HCT116 (cell line): ENCODE measurements around the gene MSI2. TPM values are rescaled to one million over a fixed set of nuclear protein-coding genes. Genes with fewer than 3 reads are reported as not detected.

ENCODE experiments used
- ATAC-seq: fragments of 200-7000 bp; cut with Tn5 transposase; 2 replicates; pipeline ENCODE4 v1.9.1; 2020; ENCODE audit warnings: mild to moderate bottlenecking, moderate library complexity
- BruUV-seq: library from RNA; stranded (reverse); fragments of 400-500 nt; replicated peaks from 2 replicates; lab custom pipeline; 2021; lab: Mats Ljungman, UMichigan
- CTCF ChIA-PET: fragments of 300-600 bp; sonication (Branson Sonifier 250); formaldehyde crosslinking; loops from one replicate; lab custom pipeline; 2021; ENCODE audit warnings: antibody characterized with exemption; lab: Charles Lee
- POLR2A ChIA-PET: fragments of 300-600, 350-600 bp; sonication (Branson Sonifier 250); formaldehyde crosslinking; loops from one replicate; lab custom pipeline; 2021; ENCODE audit warnings: antibody characterized with exemption; lab: Charles Lee
- RAD21 ChIA-PET, 2 experiments: fragments of 300-600 bp; sonication (Branson Sonifier 250); formaldehyde crosslinking; loops; one replicate each; lab custom pipeline; 2023; ENCODE audit warnings: low total read pairs in 2 of 2; ENCODE audit not compliant: uncharacterized antibody in 2 of 2, unreplicated experiment in 2 of 2, low non-redundant PET in 1 of 2; lab: Charles Lee
- DNase-seq: peaks from one replicate; pipeline ENCODE4 v3.0.0-alpha.2; 2010; ENCODE audit warnings: low read depth, low spot score
- H2AFZ ChIP-seq: fragments of 200-600 bp; shearing (Covaris generic), sonication (generic); 2 replicates; pipeline ENCODE4 v1.6.1; 2017; ENCODE audit warnings: low read depth, mixed run types, mixed read lengths, antibody characterized with exemption, low read length; ENCODE audit not compliant: poor library complexity, severe bottlenecking
- H3K27ac ChIP-seq: 2 replicates; pipeline ENCODE4 v1.5.1; 2012; ENCODE audit warnings: low read depth, low read length
- H3K27me3 ChIP-seq: fragments of 200-600 bp; sonication (generic); 2 replicates; pipeline ENCODE4 v1.6.1; 2016; ENCODE audit warnings: mixed run types, low read length, mixed read lengths; ENCODE audit not compliant: insufficient read depth
- H3K36me3 ChIP-seq, 2 experiments: fragments of 200-500 bp in 1 of 2; fragments of 200-600 bp in 1 of 2; sonication (Bioruptor generic) in 1 of 2; sonication (generic) in 1 of 2; 2 replicates each; pipeline versions ENCODE4 v1.5.1 to v1.6.1; 2014 to 2016; ENCODE audit warnings: low read length in 2 of 2, inconsistent platforms in 1 of 2, mixed read lengths in 1 of 2, mixed run types in 1 of 2; ENCODE audit not compliant: insufficient read depth in 2 of 2, control insufficient read depth in 1 of 2
- H3K4me1 ChIP-seq, 2 experiments: fragments of 200-600 bp in 1 of 2; sonication (generic) in 1 of 2; 2 replicates each; pipeline versions ENCODE4 v1.5.1 to v1.6.1; 2012 to 2017; ENCODE audit warnings: low read length in 2 of 2, inconsistent platforms in 1 of 2, mild to moderate bottlenecking in 1 of 2, mixed read lengths in 1 of 2, mixed run types in 1 of 2, moderate library complexity in 1 of 2; ENCODE audit not compliant: insufficient read depth in 2 of 2, control insufficient read depth in 1 of 2
- H3K4me2 ChIP-seq: fragments of 200-600 bp; sonication (generic); 2 replicates; pipeline ENCODE4 v1.6.1; 2017; ENCODE audit warnings: mixed run types, low read length, mixed read lengths
- H3K4me3 ChIP-seq, 2 experiments: fragments of 200-600 bp in 1 of 2; sonication (generic) in 1 of 2; replicated peaks in 1 of 2; 2 replicates each; pipeline ENCODE4 v1.5.1; 2011 to 2016; ENCODE audit warnings: low read length in 2 of 2, control low read depth in 1 of 2, low read depth in 1 of 2, mild to moderate bottlenecking in 1 of 2, mixed read lengths in 1 of 2, mixed run types in 1 of 2
- H3K79me2 ChIP-seq: fragments of 200-600 bp; sonication (generic); 2 replicates; pipeline ENCODE4 v1.6.1; 2017; ENCODE audit warnings: mild to moderate bottlenecking, mixed run types, low read length, moderate library complexity, mixed read lengths; ENCODE audit not compliant: insufficient read depth
- H3K9ac ChIP-seq: fragments of 200-600 bp; sonication (generic); 2 replicates; pipeline ENCODE4 v1.6.1; 2016; ENCODE audit warnings: low read length, mixed read lengths
- H3K9me2 ChIP-seq: fragments of 200-600 bp; sonication (generic), shearing (Covaris generic); 2 replicates; pipeline ENCODE4 v1.6.1; 2017; ENCODE audit warnings: mixed run types, mild to moderate bottlenecking, moderate library complexity; ENCODE audit not compliant: insufficient read depth
- H3K9me3 ChIP-seq, 2 experiments: fragments of 200-500 bp in 1 of 2; fragments of 200-600 bp in 1 of 2; sonication (Bioruptor generic) in 1 of 2; sonication (generic) in 1 of 2; 2 replicates each; pipeline ENCODE4 v1.6.1; 2014 to 2017; ENCODE audit warnings: low read length in 2 of 2, mixed read lengths in 2 of 2, inconsistent platforms in 1 of 2, low read depth in 1 of 2, mild to moderate bottlenecking in 1 of 2, mixed run types in 1 of 2, moderate library complexity in 1 of 2; ENCODE audit not compliant: control insufficient read depth in 1 of 2, insufficient read depth in 1 of 2
- H4K20me1 ChIP-seq: fragments of 200-600 bp; sonication (generic), shearing (Covaris generic); 2 replicates; pipeline ENCODE4 v1.6.1; 2017; ENCODE audit warnings: mixed run types, mild to moderate bottlenecking, moderate library complexity; ENCODE audit not compliant: insufficient read depth
- CEBPB ChIP-seq: IDR thresholded peaks from 2 replicates; pipeline ENCODE4 v1.6.1; 2012; ENCODE audit warnings: low read depth
- FOSL1 ChIP-seq: IDR thresholded peaks from 2 replicates; pipeline ENCODE4 v1.6.1; 2012; ENCODE audit warnings: low read depth
- MAX ChIP-seq: IDR thresholded peaks from 2 replicates; pipeline ENCODE4 v1.6.1; 2012
- RAD21 ChIP-seq: IDR thresholded peaks from 2 replicates; pipeline ENCODE4 v1.6.1; 2012; ENCODE audit warnings: low read depth, mild to moderate bottlenecking
- SRF ChIP-seq: IDR thresholded peaks from 2 replicates; pipeline ENCODE4 v1.6.1; 2012; ENCODE audit warnings: low read depth
- TCF7L2 ChIP-seq: IDR thresholded peaks from 2 replicates; pipeline ENCODE4 v1.7.0; 2011; ENCODE audit warnings: borderline replicate concordance, inconsistent platforms; ENCODE audit not compliant: insufficient read depth, insufficient read length; ENCODE audit errors: extremely low read depth
- YY1 ChIP-seq: IDR thresholded peaks from 2 replicates; pipeline ENCODE4 v1.6.1; 2011; ENCODE audit warnings: low read length, low read depth, moderate library complexity, mild to moderate bottlenecking; ENCODE audit not compliant: insufficient replicate concordance; ENCODE audit errors: extremely low read depth
- intact Hi-C: fragments of 100-400 bp; cut with micrococcal nuclease; formaldehyde crosslinking; loops from 2 replicates; pipeline ENCODE4 v1.10.0; 2022
- total RNA-seq: library from RNA; stranded (reverse); gene quantifications from one replicate; pipeline ENCODE4 v1.2.1, GENCODE V29; 2021; ENCODE audit not compliant: unreplicated experiment
- TF ChIP-seq, protein P1 (sequence below): IDR thresholded peaks from 2 replicates; pipeline ENCODE4 v1.6.1; 2012; ENCODE audit warnings: low read depth
- TF ChIP-seq, protein P2 (sequence below), 3 experiments: fragments of 200-600 bp in 1 of 3; sonication (generic) in 1 of 3; IDR thresholded peaks in 2 of 3; conservative IDR thresholded peaks in 1 of 3; 2 replicates each; pipeline ENCODE4 v1.5.1; 2012 to 2017; ENCODE audit warnings: low read depth in 2 of 3, low read length in 2 of 3, antibody characterized with exemption in 1 of 3, borderline replicate concordance in 1 of 3, control low read depth in 1 of 3, mild to moderate bottlenecking in 1 of 3, mixed read lengths in 1 of 3, mixed run types in 1 of 3, moderate library complexity in 1 of 3; ENCODE audit not compliant: insufficient read depth in 1 of 3

Gene MSI2
- total RNA-seq, 1 experiment from 2014 or later, result 137 TPM

- CTCF ChIA-PET, result interaction anchor here (0.9 to 2.9 kb wide), 4 partner anchors 8 to 71 kb away, joined by 3 to 35 read pairs (median 4); no protein-coding TSS in a partner anchor
- no peaks in the 10 kb centered on the region for H3K79me2 ChIP-seq
Measured at GRCh38 chr17:57669671-57670529, 413.6 kb downstream of the MSI2 start.

More at GRCh38 chr17:57669671-57670529, 413.6 kb downstream of the MSI2 start:
- ATAC-seq (no peak), DNase-seq (no peak)
- RAD21 ChIA-PET, result no interaction called here
- Histone ChIP-seq H2AFZ (no peak overlapping the region), H3K9ac (no peak overlapping the region), H3K9me2 (no peaks in the 10 kb centered on the region), H3K4me2 (no peak overlapping the region), H4K20me1 (no peaks in the 10 kb centered on the region), H3K4me3 (no peak overlapping the region), H3K4me1 (peaks cover 0 to 3% of the 10 kb centered on the region in 2 experiments; a peak in 1 of 4 replicates), H3K9me3 (no peaks in the 10 kb centered on the region), H3K27ac (no peak overlapping the region), H3K36me3 (no peaks in the 10 kb centered on the region), H3K27me3 (no peaks in the 10 kb centered on the region)
- no peak for TF ChIP-seq TCF7L2
- TF ChIP-seq SRF, result no peak
- no peak for TF ChIP-seq MAX
- TF ChIP-seq YY1, result no peak
- TF ChIP-seq, protein P1, sequence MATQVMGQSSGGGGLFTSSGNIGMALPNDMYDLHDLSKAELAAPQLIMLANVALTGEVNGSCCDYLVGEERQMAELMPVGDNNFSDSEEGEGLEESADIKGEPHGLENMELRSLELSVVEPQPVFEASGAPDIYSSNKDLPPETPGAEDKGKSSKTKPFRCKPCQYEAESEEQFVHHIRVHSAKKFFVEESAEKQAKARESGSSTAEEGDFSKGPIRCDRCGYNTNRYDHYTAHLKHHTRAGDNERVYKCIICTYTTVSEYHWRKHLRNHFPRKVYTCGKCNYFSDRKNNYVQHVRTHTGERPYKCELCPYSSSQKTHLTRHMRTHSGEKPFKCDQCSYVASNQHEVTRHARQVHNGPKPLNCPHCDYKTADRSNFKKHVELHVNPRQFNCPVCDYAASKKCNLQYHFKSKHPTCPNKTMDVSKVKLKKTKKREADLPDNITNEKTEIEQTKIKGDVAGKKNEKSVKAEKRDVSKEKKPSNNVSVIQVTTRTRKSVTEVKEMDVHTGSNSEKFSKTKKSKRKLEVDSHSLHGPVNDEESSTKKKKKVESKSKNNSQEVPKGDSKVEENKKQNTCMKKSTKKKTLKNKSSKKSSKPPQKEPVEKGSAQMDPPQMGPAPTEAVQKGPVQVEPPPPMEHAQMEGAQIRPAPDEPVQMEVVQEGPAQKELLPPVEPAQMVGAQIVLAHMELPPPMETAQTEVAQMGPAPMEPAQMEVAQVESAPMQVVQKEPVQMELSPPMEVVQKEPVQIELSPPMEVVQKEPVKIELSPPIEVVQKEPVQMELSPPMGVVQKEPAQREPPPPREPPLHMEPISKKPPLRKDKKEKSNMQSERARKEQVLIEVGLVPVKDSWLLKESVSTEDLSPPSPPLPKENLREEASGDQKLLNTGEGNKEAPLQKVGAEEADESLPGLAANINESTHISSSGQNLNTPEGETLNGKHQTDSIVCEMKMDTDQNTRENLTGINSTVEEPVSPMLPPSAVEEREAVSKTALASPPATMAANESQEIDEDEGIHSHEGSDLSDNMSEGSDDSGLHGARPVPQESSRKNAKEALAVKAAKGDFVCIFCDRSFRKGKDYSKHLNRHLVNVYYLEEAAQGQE, result no peak
- TF ChIP-seq FOSL1, result no peak
- no peak for TF ChIP-seq CEBPB
- TF ChIP-seq RAD21, result no peak
- TF ChIP-seq, protein P2, sequence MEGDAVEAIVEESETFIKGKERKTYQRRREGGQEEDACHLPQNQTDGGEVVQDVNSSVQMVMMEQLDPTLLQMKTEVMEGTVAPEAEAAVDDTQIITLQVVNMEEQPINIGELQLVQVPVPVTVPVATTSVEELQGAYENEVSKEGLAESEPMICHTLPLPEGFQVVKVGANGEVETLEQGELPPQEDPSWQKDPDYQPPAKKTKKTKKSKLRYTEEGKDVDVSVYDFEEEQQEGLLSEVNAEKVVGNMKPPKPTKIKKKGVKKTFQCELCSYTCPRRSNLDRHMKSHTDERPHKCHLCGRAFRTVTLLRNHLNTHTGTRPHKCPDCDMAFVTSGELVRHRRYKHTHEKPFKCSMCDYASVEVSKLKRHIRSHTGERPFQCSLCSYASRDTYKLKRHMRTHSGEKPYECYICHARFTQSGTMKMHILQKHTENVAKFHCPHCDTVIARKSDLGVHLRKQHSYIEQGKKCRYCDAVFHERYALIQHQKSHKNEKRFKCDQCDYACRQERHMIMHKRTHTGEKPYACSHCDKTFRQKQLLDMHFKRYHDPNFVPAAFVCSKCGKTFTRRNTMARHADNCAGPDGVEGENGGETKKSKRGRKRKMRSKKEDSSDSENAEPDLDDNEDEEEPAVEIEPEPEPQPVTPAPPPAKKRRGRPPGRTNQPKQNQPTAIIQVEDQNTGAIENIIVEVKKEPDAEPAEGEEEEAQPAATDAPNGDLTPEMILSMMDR (IDR thresholded peaks at IDR 0.05 in 2 of 3, conservative IDR thresholded peaks at IDR 0.05 in 1 of 3; ENCODE audit: borderline replicate concordance in 1 of 3, insufficient read depth in 1 of 3, low read depth in 2 of 3, low read length in 2 of 3), result no peak
- no TSS peak for BruUV-seq
- POLR2A ChIA-PET, result no interaction called here
- intact Hi-C loops, result loop anchor here (5.0 kb wide), 1 partner anchor 442 kb away; no protein-coding TSS in a partner anchor
